Dermis blood vessel endothelial cell (primary cell): ENCODE data around the gene JAK2. TPM values are rescaled to one million over a fixed set of nuclear protein-coding genes. Genes with fewer than 3 reads are reported as not detected.

Source experiments
- total RNA-seq: library from RNA; depleted of rRNA; stranded (reverse); fragments of >200 nt; gene quantifications from 2 replicates; pipeline ENCODE4 v1.2.3, GENCODE V29; 2014

Gene JAK2
- total RNA-seq, 1 donor from 2014 or later, result 8.2 TPM

Other genes with a start within 250 kb of the JAK2 start
- 65.0 and 82.0 TPM in 2 replicates for gene AK3, start 244.1 kb upstream of the JAK2 start, total RNA-seq
- gene RCL1, start 192.3 kb upstream of the JAK2 start, total RNA-seq, result 10.4 and 12.1 TPM in 2 replicates
- not detected in 2 replicates for gene INSL6, start 200.4 kb downstream of the JAK2 start, total RNA-seq
- not detected in 2 replicates for gene INSL4, start 246.1 kb downstream of the JAK2 start, total RNA-seq